Esophagus (tissue), 2 donors: ENCODE data around the gene TOR1AIP2. TPM values are rescaled to one million over a fixed set of nuclear protein-coding genes. Genes with fewer than 3 reads are reported as not detected.
"Not testable (repeated sequence)": the region's sequence is repeated elsewhere in the genome, so short reads cannot be mapped to it uniquely, and the experiment has no call there.

Experiments
- H3K27ac ChIP-seq, 2 donors: one replicate each; pipeline ENCODE4 v1.5.1; 2013; ENCODE audit warnings: low read depth in 2 of 2, mild to moderate bottlenecking in 2 of 2, inconsistent platforms in 1 of 2, low read length in 1 of 2, moderate library complexity in 1 of 2
- H3K27me3 ChIP-seq, 2 donors: one replicate each; pipeline ENCODE4 v1.6.1; 2013; ENCODE audit warnings: low read length in 2 of 2, control low read depth in 1 of 2, mild to moderate bottlenecking in 1 of 2; ENCODE audit not compliant: insufficient read depth in 2 of 2, control insufficient read depth in 1 of 2
- H3K36me3 ChIP-seq, 2 donors: one replicate each; pipeline ENCODE4 v1.6.1; 2013; ENCODE audit warnings: low read length in 1 of 2; ENCODE audit not compliant: control insufficient read depth in 2 of 2, insufficient read depth in 2 of 2
- H3K4me1 ChIP-seq, 2 donors: one replicate each; pipeline ENCODE4 v1.6.1; 2013; ENCODE audit warnings: low read length in 1 of 2; ENCODE audit not compliant: control insufficient read depth in 2 of 2, insufficient read depth in 2 of 2
- H3K4me3 ChIP-seq, 2 donors: one replicate each; pipeline ENCODE4 v1.5.1; 2013; ENCODE audit warnings: low read length in 2 of 2, mild to moderate bottlenecking in 2 of 2, low read depth in 1 of 2, moderate library complexity in 1 of 2
- H3K9me3 ChIP-seq, 2 donors: one replicate each; pipeline ENCODE4 v1.6.1; 2013; ENCODE audit warnings: mild to moderate bottlenecking in 2 of 2, low read depth in 1 of 2, low read length in 1 of 2, moderate library complexity in 1 of 2; ENCODE audit not compliant: control insufficient read depth in 2 of 2, insufficient read depth in 1 of 2
- WGBS, 2 donors: extraction: QIAGEN DNeasy Blood & Tissue Kit; methylation state at CpG; one replicate each; pipeline ENCODE4 v1.1.7; 2013; 5-methylcytosine and 5-hydroxymethylcytosine counted together
- polyA plus RNA-seq, 2 donors: library from polyadenylated mRNA; stranded (reverse); fragments of 200-250 nt; gene quantifications; one replicate each; pipeline ENCODE4 v1.2.3, GENCODE V29; 2013
- donor health status: healthy with polysubstance abuse.
- donor health status: Bipolar disorder and iron deficiency.

Gene TOR1AIP2
- polyA plus RNA-seq, 2 donors: 8.1 to 20.6 TPM

- 90 to 91% methylated on average over 19 of the region's 19 CpGs for WGBS, 2 donors
- Histone ChIP-seq H3K4me3 (no peak overlapping the region), H3K4me1 (peaks cover 0 to 2% of the 10 kb centered on the region in 2 donors), H3K36me3 (no peaks in the 10 kb centered on the region), H3K27me3 (no peaks in the 10 kb centered on the region), H3K27ac (no peak overlapping the region), H3K9me3 (no peaks in the 10 kb centered on the region)
These were observed 72.1 kb downstream of the TOR1AIP2 start for GRCh38 chr1:179805291-179806195.

DNA sequence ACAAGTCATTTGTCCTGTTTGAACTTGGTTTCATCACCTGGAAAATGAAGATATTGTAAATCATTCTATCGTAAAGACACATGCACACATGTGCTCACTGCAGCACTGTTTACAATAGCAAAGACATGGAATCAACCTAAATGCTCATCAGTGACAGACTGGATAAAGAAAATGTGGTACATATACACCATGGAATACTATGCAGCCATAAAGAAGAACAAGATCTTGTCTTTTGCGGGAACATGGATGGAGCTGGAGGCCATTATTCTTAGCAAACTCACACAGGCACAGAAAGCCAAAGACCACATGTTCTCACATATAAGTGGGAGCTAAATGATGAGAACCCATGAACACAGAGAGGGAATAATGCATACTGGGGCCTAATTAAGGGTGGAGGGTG, 73.2 kb downstream of the TOR1AIP2 start:
- H3K4me1 ChIP-seq, H3K36me3 ChIP-seq, H3K9me3 ChIP-seq, H3K27me3 ChIP-seq, H3K4me3 ChIP-seq, H3K27ac ChIP-seq: not testable (repeated sequence)
- 94 to 98% methylated on average over 2 of the region's 2 CpGs for WGBS, 2 donors

GRCh38 chr1:179803918-179804317, 73.7 kb downstream of the TOR1AIP2 start:
- no peaks in the 10 kb centered on the region for H3K9me3 ChIP-seq
- no peak overlapping the region for H3K4me3 ChIP-seq
- H3K27ac ChIP-seq: no peak overlapping the region
- H3K4me1 ChIP-seq: no peaks in the 10 kb centered on the region
- WGBS, 2 donors: 86% methylated on average over 1 of the region's 1 CpG; no CpG with 5 or more reads in 1 of the 2 donors
- H3K27me3 ChIP-seq: no peaks in the 10 kb centered on the region
- no peaks in the 10 kb centered on the region for H3K36me3 ChIP-seq

DNA sequence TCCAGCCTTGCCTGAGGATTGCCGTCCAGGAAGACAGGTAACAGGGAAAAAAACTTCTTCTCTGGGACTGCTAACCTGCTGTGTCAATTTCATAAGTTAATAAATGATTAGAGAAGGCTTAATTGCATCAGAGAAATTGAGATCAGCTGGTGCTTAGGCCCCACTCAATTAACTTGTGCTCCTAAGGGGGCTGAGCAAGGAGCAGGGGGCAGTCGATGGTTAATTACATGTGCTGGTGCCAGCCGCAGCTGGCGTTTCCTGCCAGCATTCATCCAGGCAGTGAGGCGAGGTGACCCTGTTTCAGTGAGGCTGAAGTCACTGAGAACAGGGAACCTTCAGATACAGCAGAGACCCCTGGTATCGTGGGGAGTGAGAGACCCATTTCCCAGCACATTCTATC, 74.5 kb downstream of the TOR1AIP2 start:
- no peaks in the 10 kb centered on the region for H3K27me3 ChIP-seq
- no peak overlapping the region for H3K4me3 ChIP-seq
- WGBS, 2 donors: 69 to 71% methylated on average over 6 of the region's 6 CpGs
- no peaks in the 10 kb centered on the region for H3K4me1 ChIP-seq
- H3K9me3 ChIP-seq: no peaks in the 10 kb centered on the region
- H3K36me3 ChIP-seq: no peaks in the 10 kb centered on the region
- no peak overlapping the region for H3K27ac ChIP-seq

DNA sequence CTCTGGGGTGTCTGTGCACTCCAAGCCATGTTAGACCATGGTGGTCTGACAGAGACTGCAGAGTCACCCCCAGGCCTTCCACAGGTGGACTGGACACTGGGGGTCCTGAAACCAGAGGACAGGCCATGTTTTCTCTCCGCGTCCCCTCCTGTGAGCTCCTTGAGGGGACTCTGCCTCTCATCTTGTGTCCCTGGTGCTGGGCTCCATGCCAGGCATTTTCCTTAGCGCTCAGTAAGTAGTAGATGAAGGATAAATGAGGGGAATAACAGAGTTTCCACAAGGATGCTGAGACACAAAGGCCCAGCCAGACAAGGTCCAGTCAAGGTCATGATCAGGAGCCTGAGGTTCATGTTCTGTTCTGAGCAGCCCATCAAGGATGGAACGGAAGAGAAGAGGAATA, 77.1 kb downstream of the TOR1AIP2 start:
- no peaks in the 10 kb centered on the region for H3K27me3 ChIP-seq
- no peak overlapping the region for H3K4me3 ChIP-seq
- 88 to 90% methylated on average over 4 of the region's 4 CpGs for WGBS, 2 donors
- H3K36me3 ChIP-seq: no peaks in the 10 kb centered on the region
- H3K4me1 ChIP-seq: no peaks in the 10 kb centered on the region
- no peak overlapping the region for H3K27ac ChIP-seq
- H3K9me3 ChIP-seq: no peaks in the 10 kb centered on the region

DNA sequence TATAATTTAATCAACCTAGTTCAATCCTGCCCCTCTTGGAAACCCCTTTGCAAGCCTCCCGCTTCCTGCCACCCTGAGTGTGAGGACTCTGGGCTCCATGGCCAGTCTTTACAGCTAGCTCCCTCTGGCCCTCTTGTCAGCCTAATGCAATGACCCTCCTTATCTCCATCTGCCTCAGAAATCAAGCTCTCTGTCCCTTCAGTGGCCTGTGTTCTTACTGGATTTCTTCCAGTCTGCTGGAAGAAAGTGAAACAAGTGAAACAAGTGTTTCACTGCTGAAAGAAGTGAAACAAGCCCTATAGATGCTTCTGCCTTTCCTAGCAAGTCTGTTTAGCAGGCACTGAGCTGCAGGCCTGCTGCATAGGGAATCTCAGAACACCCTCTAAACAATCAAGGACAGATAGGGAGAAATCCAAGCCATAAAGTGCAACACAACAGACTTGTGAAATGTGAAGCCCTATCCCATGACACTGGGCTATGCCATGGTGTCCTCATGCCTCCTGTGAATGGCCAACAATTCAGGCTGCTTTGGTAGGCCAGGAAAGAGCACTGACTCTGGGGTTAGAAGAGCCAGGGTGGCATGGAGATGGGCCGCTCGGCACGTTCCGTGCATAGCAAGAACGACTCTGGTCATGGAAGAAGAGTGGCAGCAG, 78.6 kb downstream of the TOR1AIP2 start:
- Histone ChIP-seq H3K27me3 (no peaks in the 10 kb centered on the region), H3K4me3 (no peak overlapping the region), H3K36me3 (no peaks in the 10 kb centered on the region), H3K4me1 (no peaks in the 10 kb centered on the region), H3K27ac (no peak overlapping the region), H3K9me3 (no peaks in the 10 kb centered on the region)
- 93 to 95% methylated on average over 6 of the region's 6 CpGs for WGBS, 2 donors

- Histone ChIP-seq H3K4me3 (no peak overlapping the region), H3K4me1 (no peaks in the 10 kb centered on the region), H3K27me3 (no peaks in the 10 kb centered on the region), H3K27ac (no peak overlapping the region), H3K9me3 (no peaks in the 10 kb centered on the region), H3K36me3 (no peaks in the 10 kb centered on the region)
- 87 to 89% methylated on average over 10 of the region's 10 CpGs for WGBS, 2 donors
These were observed 79.3 kb downstream of the TOR1AIP2 start for GRCh38 chr1:179798213-179798863.

DNA sequence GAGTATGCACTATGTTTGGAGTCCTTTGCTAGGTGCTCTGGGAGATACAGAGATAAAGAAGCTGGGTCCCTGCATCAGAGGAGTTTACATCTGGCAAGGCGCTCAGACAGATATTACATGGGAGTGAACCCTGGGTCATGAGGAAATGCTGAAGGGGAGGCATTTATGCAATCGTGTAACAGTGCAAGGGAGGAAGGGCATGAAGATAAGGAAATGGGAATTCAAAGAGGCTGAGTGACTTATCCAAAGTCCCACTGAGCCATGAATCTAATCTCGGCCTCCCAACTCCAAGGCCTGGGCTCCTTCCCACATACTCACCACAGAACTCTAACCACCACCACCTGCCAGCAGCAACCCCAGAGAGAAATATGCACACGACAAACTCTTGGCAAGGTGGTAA, 82.9 kb downstream of the TOR1AIP2 start:
- no peaks in the 10 kb centered on the region for H3K36me3 ChIP-seq
- no peaks in the 10 kb centered on the region for H3K27me3 ChIP-seq
- no peaks in the 10 kb centered on the region for H3K9me3 ChIP-seq
- no peak overlapping the region for H3K27ac ChIP-seq
- no peaks in the 10 kb centered on the region for H3K4me1 ChIP-seq
- WGBS, 2 donors: 44 to 49% methylated on average over 4 of the region's 4 CpGs
- no peak overlapping the region for H3K4me3 ChIP-seq

DNA sequence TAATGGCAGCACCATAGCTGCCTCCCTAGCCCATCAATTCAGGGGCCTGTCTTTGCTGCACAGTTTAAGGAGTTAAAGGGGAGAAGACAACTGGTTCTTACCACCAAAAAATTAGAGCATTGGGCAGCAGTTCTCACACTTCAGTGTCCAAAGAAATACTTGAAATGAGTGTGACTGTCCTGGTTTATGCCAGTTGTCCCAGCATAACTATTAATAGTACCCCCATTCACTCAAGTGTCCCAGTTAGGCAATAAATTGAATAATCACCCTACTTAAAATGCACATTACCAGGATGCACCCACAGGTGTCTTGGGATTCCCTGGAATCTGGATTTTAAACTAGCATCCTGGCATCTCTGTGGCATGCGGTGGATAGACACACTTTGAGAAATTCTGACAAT, 83.5 kb downstream of the TOR1AIP2 start:
- H3K27me3 ChIP-seq: no peaks in the 10 kb centered on the region
- 86 to 95% methylated on average over 1 of the region's 1 CpG for WGBS, 2 donors
- no peak overlapping the region for H3K27ac ChIP-seq
- H3K36me3 ChIP-seq: no peaks in the 10 kb centered on the region
- H3K4me3 ChIP-seq: no peak overlapping the region
- H3K9me3 ChIP-seq: no peaks in the 10 kb centered on the region
- H3K4me1 ChIP-seq: no peaks in the 10 kb centered on the region
